HT-29 (cell line): ENCODE results near the gene LAMB1. TPM values are rescaled to one million over a fixed set of nuclear protein-coding genes. Genes with fewer than 3 reads are reported as not detected.
"Not testable (repeated sequence)": the region's sequence is repeated elsewhere in the genome, so short reads cannot be mapped to it uniquely, and the experiment has no call there.

Experiments
- DNase-seq: peaks from one replicate; pipeline ENCODE4 v3.0.0-alpha.2; 2015; ENCODE audit warnings: low spot score
- total RNA-seq: library from RNA; depleted of rRNA; stranded (reverse); fragments of >200 nt; shearing (Covaris generic); gene quantifications from 2 replicates; pipeline ENCODE4 v1.2.3, GENCODE V29; 2014

Gene LAMB1
- total RNA-seq, 1 experiment from 2014 or later: 46.6 TPM

- DNase-seq: no peak
Observed at GRCh38 chr7:107972075-107972482, 30.9 kb downstream of the LAMB1 start.

GRCh38 chr7:107971613-107972012, 31.3 kb downstream of the LAMB1 start:
- DNase-seq: no peak

- DNase-seq: no peak
Observed at GRCh38 chr7:107971100-107971499, 31.9 kb downstream of the LAMB1 start.

GRCh38 chr7:107969856-107970255, 33.1 kb downstream of the LAMB1 start:
- no peak for DNase-seq

- no peak for DNase-seq
Observed at GRCh38 chr7:107968449-107968848, 34.5 kb downstream of the LAMB1 start.

GRCh38 chr7:107967420-107967819, 35.5 kb downstream of the LAMB1 start:
- DNase-seq: peak; percentile 26

GRCh38 chr7:107966711-107967110, 36.2 kb downstream of the LAMB1 start:
- peak; percentile 6 for DNase-seq

- no peak for DNase-seq
Observed at GRCh38 chr7:107964510-107964909, 38.5 kb downstream of the LAMB1 start.

- no peak for DNase-seq
Observed at GRCh38 chr7:107962817-107963216, 40.1 kb downstream of the LAMB1 start.

GRCh38 chr7:107961405-107961804, 41.6 kb downstream of the LAMB1 start:
- no peak for DNase-seq

GRCh38 chr7:107960272-107960671, 42.7 kb downstream of the LAMB1 start:
- DNase-seq: no peak

GRCh38 chr7:107959527-107959898, 43.4 kb downstream of the LAMB1 start:
- DNase-seq: no peak

- no peak for DNase-seq
Observed at GRCh38 chr7:107958764-107959526, 44.0 kb downstream of the LAMB1 start.

- no peak for DNase-seq
Observed at GRCh38 chr7:107957436-107957835, 45.5 kb downstream of the LAMB1 start.

- DNase-seq: not testable (repeated sequence)
Observed at GRCh38 chr7:107956950-107957349, 46.0 kb downstream of the LAMB1 start.

- DNase-seq: no peak
Observed at GRCh38 chr7:107955394-107955793, 47.6 kb downstream of the LAMB1 start.

GRCh38 chr7:107953924-107954303, 49.0 kb downstream of the LAMB1 start:
- DNase-seq: no peak

GRCh38 chr7:107953265-107953923, 49.6 kb downstream of the LAMB1 start:
- DNase-seq: no peak

GRCh38 chr7:107951896-107952295, 51.1 kb downstream of the LAMB1 start:
- no peak for DNase-seq

GRCh38 chr7:107951172-107951787, 51.7 kb downstream of the LAMB1 start:
- no peak for DNase-seq

- DNase-seq: no peak
Observed at GRCh38 chr7:107949443-107949935, 53.5 kb downstream of the LAMB1 start.

GRCh38 chr7:107948645-107949442, 54.1 kb downstream of the LAMB1 start:
- DNase-seq: peak; percentile 52
